ENCODE data around the gene BMP7.
"Not testable (repeated sequence)": the region's sequence is repeated elsewhere in the genome, so short reads cannot be mapped to it uniquely, and the experiment has no call there.

Gene BMP7

GRCh38 chr20:57249073-57249472 lies 17.4 kb downstream of the BMP7 start:
- no peak for DNase-seq (ENCODE audit: low spot score)

- DNase-seq (ENCODE audit: low spot score) = no peak
Measured at GRCh38 chr20:57248132-57248797, 18.2 kb downstream of the BMP7 start.

- no peak for DNase-seq (ENCODE audit: low spot score)
Measured at GRCh38 chr20:57247292-57247965, 19.0 kb downstream of the BMP7 start.

DNA sequence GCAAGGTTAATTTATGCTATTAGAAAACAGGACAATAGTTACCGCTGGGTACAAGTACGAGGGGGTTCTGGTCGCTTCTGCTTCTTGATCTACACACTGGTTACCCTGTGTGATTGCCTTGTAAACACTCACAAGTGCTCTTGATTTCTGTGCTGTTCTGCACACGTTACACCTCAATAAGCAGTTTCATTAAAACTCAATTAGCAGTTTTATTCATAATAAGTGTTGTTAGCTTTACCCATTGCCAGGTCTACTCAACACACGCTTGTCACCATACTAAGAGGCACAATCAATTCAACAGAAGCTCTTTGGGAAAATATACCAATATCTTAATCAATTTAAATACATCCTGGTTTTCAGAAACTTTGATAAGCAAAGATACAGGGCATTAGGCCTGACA lies 20.4 kb downstream of the BMP7 start:
- no peak for DNase-seq (ENCODE audit: low spot score)

- no peak for DNase-seq (ENCODE audit: low spot score)
Measured at GRCh38 chr20:57244627-57245214, 21.7 kb downstream of the BMP7 start.

GRCh38 chr20:57244221-57244585 lies 22.2 kb downstream of the BMP7 start:
- no peak for DNase-seq (ENCODE audit: low spot score)

GRCh38 chr20:57243480-57244220 lies 22.8 kb downstream of the BMP7 start:
- DNase-seq (ENCODE audit: low spot score) = no peak

DNA sequence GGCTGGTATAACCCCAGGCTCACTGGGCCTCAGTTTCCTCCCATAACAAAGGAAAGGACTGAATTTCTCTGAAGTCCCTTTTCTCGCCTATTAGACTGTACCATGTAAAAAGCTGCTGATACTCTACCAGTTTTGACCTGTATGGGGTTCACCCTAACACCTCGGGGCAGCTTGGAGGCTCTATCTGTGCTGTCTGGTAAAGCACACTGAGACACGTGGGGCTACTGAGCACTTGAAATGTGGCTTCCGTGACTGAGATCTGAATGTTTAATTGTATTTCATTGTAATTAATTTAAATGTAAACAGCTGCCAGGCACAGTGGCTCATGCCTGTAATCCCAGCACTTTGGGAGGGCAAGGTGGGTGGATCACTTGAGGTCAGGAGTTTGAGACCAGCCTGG lies 24.0 kb downstream of the BMP7 start:
- no peak for DNase-seq (ENCODE audit: low spot score)

DNA sequence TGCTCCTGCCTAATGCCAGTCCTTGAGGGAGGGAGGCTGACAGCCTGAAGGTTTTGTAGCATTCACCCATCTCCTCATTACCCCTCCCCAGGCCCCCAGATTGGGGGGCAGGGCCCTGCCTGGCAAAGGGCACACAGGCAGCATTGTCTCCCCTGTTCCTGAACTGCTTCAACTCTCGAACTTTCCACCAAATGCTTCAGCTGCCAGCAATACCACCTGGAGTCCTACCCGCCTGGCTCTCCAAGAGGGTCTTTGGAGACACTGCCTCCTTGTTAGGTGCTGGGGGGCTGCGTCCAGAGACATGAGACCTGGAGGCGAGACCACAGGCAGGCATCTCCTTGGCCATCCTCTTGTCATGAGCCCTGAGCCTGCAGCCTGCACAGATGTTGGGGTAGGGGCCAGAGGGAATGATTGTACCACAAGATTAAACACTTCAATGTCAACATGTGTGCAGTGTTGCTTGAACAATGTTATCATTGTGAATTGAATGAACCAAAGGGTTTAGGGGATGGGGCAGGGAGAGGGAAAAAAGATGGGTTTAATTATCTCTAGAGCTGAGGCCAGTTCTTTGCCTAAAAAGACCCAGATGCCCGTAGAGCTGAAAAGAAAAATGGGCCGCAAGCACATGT lies 25.0 kb downstream of the BMP7 start:
- no peak for DNase-seq (ENCODE audit: low spot score)

- DNase-seq (ENCODE audit: low spot score) = no peak
Measured at GRCh38 chr20:57240581-57241362, 25.7 kb downstream of the BMP7 start.

GRCh38 chr20:57239725-57240124 lies 26.7 kb downstream of the BMP7 start:
- DNase-seq (ENCODE audit: low spot score) = not testable (repeated sequence)

- DNase-seq (ENCODE audit: low spot score) = not testable (repeated sequence)
Measured at GRCh38 chr20:57239324-57239723, 27.1 kb downstream of the BMP7 start.

DNA sequence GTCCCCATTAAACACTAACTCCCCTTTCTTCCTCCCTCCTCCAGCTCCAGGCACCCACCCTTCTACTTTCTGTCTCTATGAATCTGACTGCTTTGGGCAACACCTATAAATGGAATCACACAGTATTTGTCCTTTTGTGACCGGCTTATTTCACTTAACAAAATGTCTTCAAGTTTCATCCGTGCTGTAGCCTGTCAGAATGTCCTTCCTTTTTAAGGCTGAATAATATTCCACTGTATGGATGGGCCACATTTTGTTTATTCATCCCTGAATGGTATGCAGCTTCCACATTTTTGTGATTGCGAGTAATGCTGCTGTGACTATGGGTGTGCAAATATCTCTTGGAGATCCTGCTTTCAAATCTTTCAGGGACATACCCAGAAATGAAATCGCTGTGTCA lies 28.4 kb downstream of the BMP7 start:
- no peak for DNase-seq (ENCODE audit: low spot score)

DNA sequence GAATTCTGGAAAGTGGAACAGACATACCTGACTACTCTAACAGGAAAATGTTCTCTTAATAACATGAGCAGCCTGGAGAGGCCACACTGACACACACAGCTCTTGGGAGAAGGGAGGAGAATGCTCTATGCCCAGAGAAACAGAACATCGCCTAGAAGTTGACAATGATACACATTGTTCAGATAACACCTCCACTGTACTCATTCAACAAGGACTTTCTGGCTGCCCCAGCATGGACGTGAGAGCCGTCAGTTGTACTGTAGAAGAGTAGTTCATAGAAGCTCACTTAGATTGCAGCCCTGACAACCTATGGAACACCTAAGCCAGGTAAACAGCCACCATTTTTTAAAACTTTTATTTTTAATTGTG lies 28.9 kb downstream of the BMP7 start:
- no peak for DNase-seq (ENCODE audit: low spot score)

- DNase-seq (ENCODE audit: low spot score) = no peak
Measured at GRCh38 chr20:57236813-57237584, 29.4 kb downstream of the BMP7 start.

- DNase-seq (ENCODE audit: low spot score) = no peak
Measured at GRCh38 chr20:57234556-57235251, 31.7 kb downstream of the BMP7 start.

- no peak for DNase-seq (ENCODE audit: low spot score)
Measured at GRCh38 chr20:57231951-57232428, 34.5 kb downstream of the BMP7 start.

DNA sequence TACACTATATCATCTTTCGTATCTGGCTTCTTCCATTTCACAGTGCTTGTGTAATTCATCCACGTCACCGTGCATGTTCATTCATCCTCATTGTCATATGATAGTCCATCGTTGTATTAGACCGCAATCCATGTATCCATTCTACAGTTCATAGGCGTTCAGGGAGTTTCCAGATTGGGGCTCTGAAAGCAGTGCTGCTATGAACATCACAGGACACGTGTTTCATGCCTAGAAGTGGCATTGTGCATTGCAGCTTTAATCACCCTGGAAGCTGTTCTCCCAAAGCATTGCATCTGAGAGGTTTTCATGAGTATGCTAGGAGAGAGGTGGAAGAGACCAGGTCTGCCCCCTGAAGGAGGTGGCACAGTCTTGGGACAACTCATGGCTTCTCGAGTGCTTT lies 35.3 kb downstream of the BMP7 start:
- DNase-seq (ENCODE audit: low spot score) = no peak

DNA sequence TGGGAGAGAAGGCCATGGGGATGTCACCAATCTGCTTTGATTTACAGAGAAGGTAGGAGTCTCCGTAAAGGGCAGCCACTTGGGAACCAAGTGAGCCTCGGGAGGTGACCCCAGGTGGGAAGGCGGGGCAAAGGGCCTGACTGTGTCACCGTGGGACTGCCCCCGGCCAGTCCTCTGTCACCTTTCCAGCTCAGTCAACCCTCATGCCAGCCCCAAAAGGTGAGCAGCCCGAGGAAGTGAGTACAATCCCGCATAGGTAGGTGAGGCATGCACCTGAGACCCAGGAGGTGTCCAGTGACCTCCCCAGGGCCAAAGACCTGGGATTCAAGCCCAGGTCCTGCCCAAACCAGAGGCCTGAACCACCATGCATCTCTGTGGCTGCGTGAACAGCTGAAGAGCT lies 36.2 kb downstream of the BMP7 start:
- no peak for DNase-seq (ENCODE audit: low spot score)

- no peak for DNase-seq (ENCODE audit: low spot score)
Measured at GRCh38 chr20:57229490-57229889, 37.0 kb downstream of the BMP7 start.

All from ecto neural progenitor cell (in vitro differentiated cells).